Hair follicle dermal papilla cell (primary cell): Measurements from ENCODE around the gene SLAMF9. TPM values are rescaled to one million over a fixed set of nuclear protein-coding genes. Genes with fewer than 3 reads are reported as not detected.

Source experiments
- total RNA-seq: library from RNA; depleted of rRNA; stranded (reverse); fragments of >200 nt; gene quantifications from 2 replicates; pipeline ENCODE4 v1.2.3, GENCODE V29; 2012

Gene SLAMF9
- total RNA-seq = not detected in 2 replicates

DNA sequence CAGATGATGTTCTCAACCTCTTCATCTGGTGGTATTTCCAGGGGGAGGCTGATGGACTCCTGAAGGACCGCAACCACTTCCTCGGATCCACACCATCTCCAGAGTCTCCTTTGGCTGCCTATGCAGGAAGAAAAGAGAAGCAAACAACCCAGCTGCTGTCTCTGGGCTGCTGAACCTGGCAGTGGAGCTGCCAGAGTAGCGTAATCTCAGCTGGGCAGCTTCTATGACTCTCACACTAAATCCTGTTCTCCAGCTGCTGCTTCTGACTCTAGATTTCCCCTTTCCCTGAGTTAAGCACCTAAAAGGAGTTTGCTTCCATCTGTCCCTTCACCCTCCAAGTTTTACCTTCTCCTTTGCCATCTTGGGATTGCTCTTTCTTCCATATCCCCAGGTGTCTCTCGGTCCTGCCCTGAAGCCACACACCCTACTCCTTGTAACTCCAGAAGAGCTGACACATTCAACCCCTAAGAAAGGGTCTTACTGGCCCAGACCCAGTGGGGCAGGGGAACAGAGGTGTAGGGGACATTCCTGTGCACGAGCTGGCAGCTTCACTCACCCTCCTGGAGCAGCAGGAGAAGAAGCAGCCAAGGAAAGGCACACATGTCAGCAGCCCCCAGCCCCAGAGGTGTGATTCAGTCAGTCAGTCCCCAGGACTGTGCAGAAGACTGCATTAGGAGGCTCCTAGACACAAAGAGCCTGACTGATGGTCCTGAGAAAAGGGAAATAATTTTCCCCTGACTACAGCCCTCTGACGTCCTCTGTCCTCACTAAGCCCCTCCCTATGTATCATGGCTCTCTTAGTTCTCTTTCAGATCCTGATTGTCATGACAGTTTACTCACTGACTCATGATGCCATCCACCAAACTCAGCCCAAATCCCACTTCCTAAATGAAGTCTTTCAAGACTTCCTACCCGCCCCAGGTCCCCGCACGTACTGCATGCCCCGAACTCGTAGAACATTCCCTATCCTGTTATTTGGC, at the start of gene SLAMF9:
Gene SLAMF9, minus strand, starts transcription at position 702 of the 980 bp plus-strand sequence. Its CDS starts 100 bp downstream, at position 602.

DNA sequence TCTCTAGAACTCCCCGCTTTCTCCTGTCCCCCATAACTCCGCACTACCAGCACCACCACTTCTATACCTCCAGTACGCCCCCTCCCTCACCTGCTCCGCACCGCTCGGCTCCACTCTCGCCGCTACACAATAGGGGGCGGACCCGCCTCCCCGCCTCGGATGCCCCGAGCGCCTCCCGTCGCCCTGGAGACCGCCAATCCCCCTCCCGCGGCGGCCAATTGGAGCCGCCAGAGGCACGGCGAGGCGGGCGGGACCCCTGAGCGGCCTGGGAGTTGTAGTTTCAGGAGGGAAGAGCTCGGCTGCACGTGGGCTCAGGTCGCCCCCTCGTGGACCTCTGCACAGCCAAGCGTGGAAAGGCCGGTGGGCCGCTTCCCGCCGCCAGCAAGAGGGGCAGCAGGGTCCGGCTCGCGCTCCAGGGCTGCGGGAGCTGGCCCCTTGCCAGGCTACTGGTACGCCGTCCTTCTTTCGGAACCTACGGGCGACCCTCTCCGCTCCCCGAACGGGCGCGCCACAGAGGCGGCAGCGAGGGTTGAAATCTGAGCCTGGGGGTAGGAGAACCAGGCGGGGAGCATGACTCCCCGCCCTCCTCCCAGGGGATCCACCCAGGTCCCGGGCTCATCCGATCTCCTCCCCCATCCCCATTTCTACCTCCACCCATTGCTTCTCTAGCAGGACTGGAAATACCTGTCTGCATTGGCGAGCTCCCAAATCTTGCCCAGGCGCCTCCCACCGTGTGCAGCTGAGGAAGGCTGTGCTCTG, 8.4 kb downstream of the SLAMF9 start, which contains the start of gene IGSF9:
Gene IGSF9, minus strand, starts transcription at position 131 of the 759 bp plus-strand sequence. CDS start 2,159 bp downstream, outside the sequence.

DNA sequence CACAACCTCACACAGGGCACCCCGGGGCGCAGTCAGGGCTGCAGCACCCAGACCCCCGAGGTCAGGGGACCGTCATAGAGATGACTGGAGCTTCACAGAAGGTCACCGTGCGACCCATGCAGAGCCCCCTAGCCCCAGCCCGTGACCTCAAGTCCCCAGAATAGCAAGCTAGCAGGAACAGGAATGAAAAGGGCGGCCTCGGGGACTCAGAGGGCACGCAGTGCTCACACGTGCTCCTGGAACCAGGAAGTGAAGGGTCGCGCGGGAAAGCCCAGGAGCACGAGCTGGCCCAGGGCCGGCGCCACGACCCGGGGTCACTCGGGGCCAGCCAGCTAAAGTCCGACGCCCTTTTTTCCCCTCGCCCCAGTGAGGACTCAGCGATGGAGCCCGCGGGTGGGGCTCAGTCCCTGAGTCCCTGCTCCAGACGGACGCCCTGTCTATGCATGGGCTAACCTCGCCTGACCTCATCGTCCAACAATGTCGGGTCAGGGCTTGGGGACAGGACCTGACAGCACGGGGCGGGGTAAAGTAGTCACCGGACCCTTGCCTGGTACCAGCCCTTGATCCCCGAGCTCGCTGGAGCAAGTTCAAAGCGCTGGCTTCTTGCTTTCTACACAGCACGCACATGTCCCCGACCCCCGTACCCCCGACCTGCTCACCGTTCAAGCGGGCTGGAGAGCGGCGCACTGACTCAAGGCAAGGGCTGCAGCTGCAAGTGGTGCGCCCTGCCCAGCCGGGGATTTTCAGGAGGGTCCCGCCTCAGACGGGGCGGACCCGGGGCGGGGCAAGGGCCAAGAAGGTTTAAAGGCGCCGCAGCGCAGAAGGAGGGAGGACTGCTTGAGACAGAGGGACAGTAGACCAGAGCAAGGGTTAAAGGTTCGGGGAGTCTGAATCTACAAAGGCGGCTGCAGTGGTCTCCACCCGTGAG, 29.0 kb downstream of the SLAMF9 start, which contains the start of gene TAGLN2:
Gene TAGLN2, minus strand, starts transcription at position 717 of the 928 bp plus-strand sequence. CDS start 4,998 bp downstream, outside the sequence.

Other genes starting within 250 kb of the SLAMF9 start
- not detected in 2 replicates for gene CRP, start 239.6 kb downstream of the SLAMF9 start, total RNA-seq
- gene DUSP23, start 173.3 kb downstream of the SLAMF9 start, total RNA-seq = 7.6 and 15.9 TPM in 2 replicates
- not detected in 2 replicates for gene FCRL6, start 151.9 kb downstream of the SLAMF9 start, total RNA-seq
- 0.24 and 0.49 TPM in 2 replicates for gene SLAMF8, start 127.4 kb downstream of the SLAMF9 start, total RNA-seq
- gene VSIG8, start 91.6 kb downstream of the SLAMF9 start, total RNA-seq = not detected in 2 replicates
- 0.12 and 0.16 TPM in 2 replicates for gene CFAP45, start 54.1 kb downstream of the SLAMF9 start, total RNA-seq
- gene TAGLN2, start 28.7 kb downstream of the SLAMF9 start, total RNA-seq = 124 and 172 TPM in 2 replicates
- under 0.01 TPM in 1 of 2 replicates, not detected in the other for gene IGSF9, start 8.6 kb downstream of the SLAMF9 start, total RNA-seq
- gene PIGM, start 77.8 kb upstream of the SLAMF9 start, total RNA-seq = 5.1 and 5.4 TPM in 2 replicates
- gene KCNJ10, start 115.9 kb upstream of the SLAMF9 start, total RNA-seq = not detected in 2 replicates
- gene KCNJ9, start 127.3 kb upstream of the SLAMF9 start, total RNA-seq = not detected in 2 replicates
- gene IGSF8, start 144.4 kb upstream of the SLAMF9 start, total RNA-seq = 20.9 TPM in 2 replicates
- not detected in 2 replicates for gene ATP1A2, start 161.5 kb upstream of the SLAMF9 start, total RNA-seq
- not detected in 2 replicates for gene ATP1A4, start 197.4 kb upstream of the SLAMF9 start, total RNA-seq
- gene CASQ1, start 236.3 kb upstream of the SLAMF9 start, total RNA-seq = not detected in 2 replicates